ENCODE results near the gene SHLD2.
"Not testable (repeated sequence)": the region's sequence is repeated elsewhere in the genome, so short reads cannot be mapped to it uniquely, and the experiment has no call there.

The SHLD2 gene

GRCh38 chr10:87083576-87084290 is 11.3 kb upstream of the SHLD2 start:
- not testable (repeated sequence) for DNase-seq (ENCODE audit: low read depth)

GRCh38 chr10:87084291-87084782 is 10.7 kb upstream of the SHLD2 start:
- DNase-seq (ENCODE audit: low read depth), result not testable (repeated sequence)

- no peak for DNase-seq (ENCODE audit: low read depth)
Measured at GRCh38 chr10:87085537-87085936, 9.5 kb upstream of the SHLD2 start.

- DNase-seq (ENCODE audit: low read depth), result no peak
Measured at GRCh38 chr10:87089746-87090145, 5.3 kb upstream of the SHLD2 start.

GRCh38 chr10:87090779-87091178 is 4.2 kb upstream of the SHLD2 start:
- no peak for DNase-seq (ENCODE audit: low read depth)

DNA sequence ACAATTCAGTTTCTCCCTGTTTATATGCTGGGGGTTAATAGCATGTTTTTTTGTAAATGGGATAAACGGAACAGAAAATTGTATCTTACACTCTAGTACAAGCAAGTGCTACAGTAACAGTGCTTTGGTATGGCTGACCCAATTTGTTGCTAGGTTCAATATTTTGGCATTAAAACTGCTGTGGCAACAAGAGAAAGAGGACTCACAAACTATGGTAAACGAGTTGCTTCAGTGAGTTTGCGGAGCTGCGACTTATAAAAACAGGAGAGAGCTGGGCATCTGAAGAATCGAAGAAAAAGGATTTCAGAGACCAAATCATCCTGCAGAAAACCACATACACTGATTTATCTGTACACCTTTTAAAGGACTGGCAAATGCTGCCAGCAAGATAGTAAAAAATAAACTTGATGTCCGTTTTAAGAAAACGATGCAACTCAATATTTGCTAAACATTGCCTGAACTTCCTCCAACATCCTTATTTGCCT is 2.6 kb upstream of the SHLD2 start:
- DNase-seq (ENCODE audit: low read depth), result no peak

DNA sequence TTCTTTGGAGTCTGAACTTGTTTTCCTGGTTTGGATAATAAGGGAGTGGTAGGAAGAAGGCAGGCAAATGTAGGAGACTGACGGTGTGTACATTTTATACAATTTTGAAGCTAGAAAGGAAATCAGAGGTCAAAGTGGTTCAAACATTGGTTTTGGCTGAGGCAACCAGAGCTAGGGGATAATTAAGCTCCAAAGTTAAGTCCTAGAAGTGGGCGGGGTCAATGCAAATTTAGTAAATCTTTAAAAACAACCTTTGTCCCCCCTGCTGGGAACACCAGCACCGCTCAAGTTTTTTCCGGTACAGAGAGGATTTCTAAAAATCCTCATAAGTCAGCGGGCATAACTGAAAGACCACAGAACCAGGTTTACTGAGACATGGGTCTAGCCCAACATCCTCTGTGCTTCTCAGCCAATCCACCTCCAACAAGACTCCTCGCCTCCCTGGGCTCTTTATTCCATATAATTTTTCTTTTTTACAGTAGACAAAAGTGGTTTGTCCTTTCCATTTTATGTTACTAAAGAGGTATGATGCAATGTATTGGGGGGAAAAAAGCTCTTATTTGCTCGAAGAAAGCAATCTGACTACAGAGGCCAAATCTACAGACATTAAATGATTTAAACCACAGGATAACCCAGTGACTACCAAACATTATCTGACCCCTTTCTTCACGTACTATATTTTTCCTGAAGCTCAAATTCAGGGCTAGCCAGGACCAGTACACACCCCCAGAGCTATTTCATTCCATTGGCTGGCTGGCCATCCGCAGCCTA is 2.0 kb upstream of the SHLD2 start:
- DNase-seq (ENCODE audit: low read depth), result no peak

GRCh38 chr10:87093632-87094372 is 1.2 kb upstream of the SHLD2 start:
- peak; percentile 61 for DNase-seq (ENCODE audit: low read depth)

DNA sequence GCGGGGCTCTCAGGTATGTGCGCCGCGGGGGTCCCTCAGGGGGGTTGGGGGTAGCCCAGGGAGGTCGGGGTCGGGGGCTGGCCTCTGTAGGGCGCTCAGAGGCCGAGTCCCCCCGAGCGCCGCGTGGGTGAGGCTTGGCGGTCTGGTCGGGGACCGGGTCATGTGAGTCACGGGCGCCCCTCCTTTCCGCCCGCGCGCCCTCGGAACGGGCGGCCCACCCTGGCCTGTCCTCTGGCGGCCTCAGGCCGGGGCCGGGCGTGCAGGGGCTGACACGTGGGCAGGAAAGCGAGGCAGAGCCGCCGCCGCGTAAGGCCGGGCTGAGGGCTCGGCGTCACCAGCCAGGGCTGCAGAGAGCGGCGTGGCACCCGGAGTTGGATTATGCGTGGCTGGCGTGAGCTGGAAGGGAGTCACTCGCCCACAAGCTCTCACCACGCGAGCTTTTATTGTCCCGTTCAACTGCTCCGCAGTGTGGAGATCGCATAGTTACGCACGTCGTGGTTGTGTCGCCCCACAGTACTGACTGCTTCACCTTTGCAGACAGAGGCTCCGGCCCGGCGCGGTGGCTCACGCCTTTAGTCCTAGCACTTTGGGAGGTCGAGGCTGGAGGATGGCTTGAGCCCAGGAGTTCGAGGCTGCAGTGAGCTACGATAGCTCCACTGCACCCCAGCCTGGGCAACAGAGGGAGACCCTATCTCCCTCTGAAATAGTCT is 385 bp downstream of the SHLD2 start:
- DNase-seq (ENCODE audit: low read depth), result peak; percentile 69

- DNase-seq (ENCODE audit: low read depth), result no peak
Measured at GRCh38 chr10:87101996-87102395, 7.0 kb downstream of the SHLD2 start.

DNA sequence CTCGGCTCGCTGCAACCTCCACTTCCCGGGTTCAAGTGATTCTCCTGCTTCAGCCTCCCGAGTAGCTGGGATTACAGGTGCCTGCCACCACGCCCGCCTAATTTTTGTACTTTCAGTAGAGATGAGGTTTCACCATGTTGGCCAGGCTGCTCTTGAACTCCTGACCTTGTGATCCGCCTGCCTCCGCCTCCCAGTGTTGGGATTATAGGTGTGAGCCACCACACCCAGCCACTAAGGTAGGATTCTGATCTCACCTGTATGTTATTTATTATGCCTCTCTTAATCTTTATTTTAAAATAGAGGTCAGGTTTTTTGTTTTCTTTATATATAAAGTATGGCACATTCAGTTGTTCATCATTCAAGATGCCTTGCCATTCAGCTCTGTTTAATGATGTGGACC is 9.7 kb downstream of the SHLD2 start:
- not testable (repeated sequence) for DNase-seq (ENCODE audit: low read depth)

GRCh38 chr10:87105446-87106124 is 10.6 kb downstream of the SHLD2 start:
- no peak for DNase-seq (ENCODE audit: low read depth)

DNA sequence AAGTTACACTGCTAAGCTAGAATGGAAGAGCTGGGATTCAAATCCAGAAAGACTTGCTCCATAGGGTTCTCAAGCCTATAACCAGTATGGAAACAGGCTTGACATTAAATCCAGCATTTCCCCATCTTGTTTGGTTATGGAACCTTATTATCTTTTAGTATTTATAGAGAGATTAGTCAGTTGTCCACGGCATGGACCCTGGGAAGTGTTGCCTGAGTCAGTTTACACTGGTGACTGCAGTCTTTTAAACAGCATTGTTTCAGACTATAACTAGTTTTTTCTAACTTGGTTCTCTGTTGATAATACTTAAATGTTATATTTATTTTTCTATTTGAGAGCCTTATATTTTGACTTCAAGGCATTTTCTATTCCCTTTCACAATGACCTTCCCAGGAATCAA is 23.1 kb downstream of the SHLD2 start:
- not testable (repeated sequence) for DNase-seq (ENCODE audit: low read depth)

- not testable (repeated sequence) for DNase-seq (ENCODE audit: low read depth)
Measured at GRCh38 chr10:87119029-87119428, 24.0 kb downstream of the SHLD2 start.

- not testable (repeated sequence) for DNase-seq (ENCODE audit: low read depth)
Measured at GRCh38 chr10:87123351-87123750, 28.3 kb downstream of the SHLD2 start.

DNA sequence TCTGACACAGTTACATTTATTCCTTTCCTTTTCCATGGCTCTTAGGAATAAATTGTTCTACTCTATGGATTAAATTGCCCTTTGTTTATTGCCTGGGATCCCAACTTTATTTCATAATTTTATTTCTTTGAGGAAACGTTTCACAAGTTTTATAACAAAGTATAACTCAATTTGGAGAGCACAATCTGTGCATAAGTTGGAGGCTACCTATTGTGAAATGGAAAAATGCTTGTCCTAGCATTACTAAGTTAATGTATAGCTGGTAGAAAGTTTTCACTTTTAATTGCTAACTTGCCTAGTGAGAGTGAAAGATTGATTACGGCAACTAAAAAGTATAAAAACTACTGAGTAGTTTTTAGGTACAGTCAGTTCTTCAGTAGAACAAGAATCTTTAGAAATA is 32.0 kb downstream of the SHLD2 start:
- not testable (repeated sequence) for DNase-seq (ENCODE audit: low read depth)

DNA sequence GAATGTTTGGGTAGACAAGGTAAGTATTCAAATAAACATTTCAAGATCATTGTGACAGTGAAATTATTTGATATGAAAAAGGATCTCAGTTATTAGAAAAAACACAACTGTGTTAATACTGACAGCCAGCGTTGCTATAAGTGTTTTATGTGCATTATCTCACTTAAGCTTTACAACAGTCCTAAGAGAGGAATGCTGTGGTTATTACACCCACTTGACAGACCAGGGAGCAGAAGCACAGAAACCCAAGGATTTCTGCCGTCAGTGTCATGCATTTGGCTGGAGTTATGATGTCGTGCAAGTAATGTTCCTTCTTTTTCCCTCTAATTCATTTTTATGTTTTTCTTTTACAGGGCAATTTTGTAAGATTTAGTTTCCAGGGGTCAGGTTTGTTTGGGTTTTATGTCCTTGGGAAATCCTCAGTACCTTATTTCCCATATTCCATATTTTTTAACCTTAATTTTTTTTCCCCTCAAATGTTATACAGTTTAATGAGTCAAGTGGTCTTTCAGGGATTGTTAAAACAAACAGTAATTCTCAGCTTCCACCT is 32.7 kb downstream of the SHLD2 start:
- not testable (repeated sequence) for DNase-seq (ENCODE audit: low read depth)

- not testable (repeated sequence) for DNase-seq (ENCODE audit: low read depth)
Measured at GRCh38 chr10:87132176-87132575, 37.2 kb downstream of the SHLD2 start.

DNA sequence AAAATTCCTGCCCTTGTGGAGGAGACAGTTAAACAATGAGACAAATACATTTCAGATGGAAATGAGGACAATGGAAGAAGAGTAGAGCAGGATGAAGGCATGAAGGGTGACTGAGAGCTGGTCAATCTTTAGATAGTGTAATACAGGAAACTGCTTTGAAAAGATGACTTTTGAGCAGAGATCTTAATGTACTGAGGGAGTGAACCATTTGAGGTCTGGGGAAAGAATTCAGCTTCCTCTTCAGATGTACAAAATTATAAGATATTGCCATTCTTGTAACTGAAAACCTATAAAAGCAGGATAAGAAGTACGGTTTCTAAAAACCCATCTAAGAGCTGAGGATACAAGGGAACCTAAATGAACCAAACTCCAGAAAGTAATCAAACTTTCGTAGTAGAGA is 38.9 kb downstream of the SHLD2 start:
- DNase-seq (ENCODE audit: low read depth), result not testable (repeated sequence)

- DNase-seq (ENCODE audit: low read depth), result not testable (repeated sequence)
Measured at GRCh38 chr10:87134440-87134839, 39.4 kb downstream of the SHLD2 start.

DNA sequence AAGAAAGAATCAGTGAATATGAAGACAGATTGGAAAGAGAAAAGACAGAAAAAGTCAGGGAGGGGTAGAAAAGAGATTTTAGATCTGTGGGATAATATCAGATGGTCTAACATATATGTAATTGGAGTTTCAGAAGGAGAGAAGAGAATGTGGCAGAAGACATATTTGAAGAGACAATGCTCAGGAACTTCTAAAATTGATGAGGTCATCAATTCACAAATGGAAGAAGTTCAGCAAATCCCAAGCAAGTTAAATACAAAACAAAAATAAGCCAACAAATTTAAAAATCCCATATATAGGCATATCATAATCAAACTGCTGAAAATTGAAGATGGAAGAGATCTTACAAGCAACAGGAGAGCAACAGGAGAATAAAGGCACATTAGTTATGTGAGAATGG is 42.5 kb downstream of the SHLD2 start:
- DNase-seq (ENCODE audit: low read depth), result not testable (repeated sequence)
